ENCODE data around the gene RNPEP.
"Not testable (repeated sequence)": the region's sequence is repeated elsewhere in the genome, so short reads cannot be mapped to it uniquely, and the experiment has no call there.

RNPEP gene

GRCh38 chr1:201982623-201983379 is at the start of gene RNPEP:
Gene RNPEP, plus strand, starts transcription at chr1:201982648. Its CDS starts 19 bp downstream, at chr1:201982667.
- peak; percentile 29 for DNase-seq (ENCODE audit: low spot score)

GRCh38 chr1:201933840-201934430 is 48.5 kb upstream of the RNPEP start:
- DNase-seq (ENCODE audit: low spot score): no peak

- DNase-seq (ENCODE audit: low spot score): no peak
These were observed 44.7 kb upstream of the RNPEP start for GRCh38 chr1:201937624-201938213.

GRCh38 chr1:201938440-201939035 is 43.9 kb upstream of the RNPEP start:
- no peak for DNase-seq (ENCODE audit: low spot score)

- no peak for DNase-seq (ENCODE audit: low spot score)
These were observed 43.3 kb upstream of the RNPEP start for GRCh38 chr1:201939148-201939547.

- no peak for DNase-seq (ENCODE audit: low spot score)
These were observed 42.9 kb upstream of the RNPEP start for GRCh38 chr1:201939574-201939973.

- DNase-seq (ENCODE audit: low spot score): not testable (repeated sequence)
These were observed 42.1 kb upstream of the RNPEP start for GRCh38 chr1:201940316-201940715.

GRCh38 chr1:201941420-201942128 is 40.9 kb upstream of the RNPEP start:
- DNase-seq (ENCODE audit: low spot score): no peak

GRCh38 chr1:201942129-201942495 is 40.3 kb upstream of the RNPEP start:
- DNase-seq (ENCODE audit: low spot score): no peak

- DNase-seq (ENCODE audit: low spot score): no peak
These were observed 38.4 kb upstream of the RNPEP start for GRCh38 chr1:201944002-201944401.

- no peak for DNase-seq (ENCODE audit: low spot score)
These were observed 37.8 kb upstream of the RNPEP start for GRCh38 chr1:201944639-201945038.

GRCh38 chr1:201945157-201945556 is 37.3 kb upstream of the RNPEP start:
- DNase-seq (ENCODE audit: low spot score): no peak

- no peak for DNase-seq (ENCODE audit: low spot score)
These were observed 36.6 kb upstream of the RNPEP start for GRCh38 chr1:201945863-201946223.

GRCh38 chr1:201946224-201946908 is 36.1 kb upstream of the RNPEP start, which contains the start of gene LMOD1:
Gene LMOD1, minus strand, starts transcription at chr1:201946548. Its CDS starts 208 bp downstream, at chr1:201946340.
- no peak for DNase-seq (ENCODE audit: low spot score)

GRCh38 chr1:201947697-201948008 is 34.8 kb upstream of the RNPEP start:
- no peak for DNase-seq (ENCODE audit: low spot score)

- DNase-seq (ENCODE audit: low spot score): no peak
These were observed 33.0 kb upstream of the RNPEP start for GRCh38 chr1:201949491-201949890.

- DNase-seq (ENCODE audit: low spot score): no peak
These were observed 28.0 kb upstream of the RNPEP start for GRCh38 chr1:201954263-201955008.

GRCh38 chr1:201955009-201955728 is 27.3 kb upstream of the RNPEP start, which contains the start of gene TIMM17A:
Gene TIMM17A, plus strand, starts transcription at chr1:201955503. Its CDS starts 24 bp downstream, at chr1:201955527.
- peak; percentile 93 for DNase-seq (ENCODE audit: low spot score)

- DNase-seq (ENCODE audit: low spot score): no peak
These were observed 26.7 kb upstream of the RNPEP start for GRCh38 chr1:201955729-201956143.

GRCh38 chr1:201958348-201958747 is 24.1 kb upstream of the RNPEP start:
- DNase-seq (ENCODE audit: low spot score): no peak
